ENCODE results near the gene CEMIP2. TPM values are rescaled to one million over a fixed set of nuclear protein-coding genes. Genes with fewer than 3 reads are reported as not detected.

Gene CEMIP2
- total RNA-seq, 2 experiments from 2014 or later, result 92.8 to 95.1 TPM

- ChIA-PET CTCF (no interaction called here), POLR2A (no interaction called here)
Observed at GRCh38 chr9:71634752-71635151, 133.6 kb downstream of the CEMIP2 start.

Other genes starting within 250 kb of the CEMIP2 start
- 10 to 100 TPM; 16.4 to 18.1 TPM for gene ABHD17B, start 142.7 kb upstream of the CEMIP2 start, total RNA-seq
- 10 to 100 TPM; 10.5 to 11.2 TPM for gene C9orf85, start 143.1 kb upstream of the CEMIP2 start, total RNA-seq

Data from activated CD8-positive, alpha-beta memory T cell treated with anti-CD3 and anti-CD28 coated beads for 36 hours (primary cell).